Panc1 (cell line): Measurements from ENCODE around the gene MRTFA. TPM values are rescaled to one million over a fixed set of nuclear protein-coding genes. Genes with fewer than 3 reads are reported as not detected.

Experiments used
- ATAC-seq: fragments of 200-7000 bp; cut with Tn5 transposase; 2 replicates; pipeline ENCODE4 v1.9.1; 2020; ENCODE audit warnings: mild to moderate bottlenecking, moderate library complexity
- BruUV-seq: library from RNA; stranded (reverse); fragments of 400-500 nt; replicated peaks from 2 replicates; lab custom pipeline; 2021; lab: Mats Ljungman, UMichigan
- CTCF ChIA-PET: fragments of 300-600 bp; sonication (Branson Sonifier 250); formaldehyde crosslinking; loops from one replicate; lab custom pipeline; 2022; ENCODE audit warnings: antibody characterized with exemption; lab: Charles Lee
- POLR2A ChIA-PET: fragments of 300-600 bp; sonication (Branson Sonifier 250); formaldehyde crosslinking; loops from one replicate; lab custom pipeline; 2022; ENCODE audit warnings: antibody characterized with exemption; lab: Charles Lee
- DNase-seq: peaks from one replicate; pipeline ENCODE4 v3.0.0-alpha.2; 2010; ENCODE audit warnings: low read depth, low spot score
- H3K27ac ChIP-seq: 2 replicates; pipeline ENCODE4 v1.5.1; 2011; ENCODE audit warnings: mild to moderate bottlenecking, low read length, inconsistent platforms
- H3K27me3 ChIP-seq: fragments of 200-500 bp; sonication (Bioruptor generic); 2 replicates; pipeline ENCODE4 v1.6.0; 2014; ENCODE audit warnings: low read length, inconsistent platforms; ENCODE audit not compliant: control insufficient read depth, insufficient read depth
- H3K36me3 ChIP-seq: fragments of 200-500 bp; sonication (Bioruptor generic); 2 replicates; pipeline ENCODE4 v1.5.1; 2014; ENCODE audit warnings: inconsistent platforms, mild to moderate bottlenecking, low read length, moderate library complexity; ENCODE audit not compliant: control insufficient read depth, insufficient read depth
- H3K4me1 ChIP-seq: 2 replicates; pipeline ENCODE4 v1.5.1; 2011; ENCODE audit warnings: inconsistent platforms, mild to moderate bottlenecking, low read length, moderate library complexity; ENCODE audit not compliant: control insufficient read depth, insufficient read depth
- H3K4me3 ChIP-seq, 2 experiments: 2 replicates each; pipeline ENCODE4 v1.5.1; 2011 to 2012; ENCODE audit warnings: low read depth in 2 of 2, low read length in 2 of 2, mild to moderate bottlenecking in 2 of 2, inconsistent platforms in 1 of 2, moderate library complexity in 1 of 2
- H3K9me3 ChIP-seq: fragments of 200-500 bp; sonication (Bioruptor generic); 2 replicates; pipeline ENCODE4 v1.5.1; 2014; ENCODE audit warnings: low read depth, mild to moderate bottlenecking, inconsistent platforms, low read length, moderate library complexity; ENCODE audit not compliant: control insufficient read depth, insufficient read depth
- POLR2AphosphoS5 ChIP-seq: IDR thresholded peaks from 2 replicates; pipeline ENCODE4 v1.6.1; 2012; ENCODE audit warnings: mild to moderate bottlenecking, low read depth, low read length, moderate library complexity
- REST ChIP-seq, 2 experiments: IDR thresholded peaks; 2 replicates each; pipeline ENCODE4 v1.6.1; 2011 to 2012; ENCODE audit warnings: low read depth in 2 of 2, control low read depth in 1 of 2, low read length in 1 of 2, mild to moderate bottlenecking in 1 of 2, moderate library complexity in 1 of 2; ENCODE audit not compliant: insufficient read depth in 1 of 2
- SIN3A ChIP-seq: IDR thresholded peaks from 2 replicates; pipeline ENCODE4 v1.6.1; 2012; ENCODE audit warnings: low read depth, mild to moderate bottlenecking, low read length, moderate library complexity, borderline replicate concordance; ENCODE audit not compliant: insufficient read depth
- TCF7L2 ChIP-seq: IDR thresholded peaks from 2 replicates; pipeline ENCODE4 v1.6.1; 2011; ENCODE audit warnings: mild to moderate bottlenecking, low read depth, low read length, inconsistent platforms
- in situ Hi-C: cut with HindIII; loops from 2 replicates; pipeline ENCODE4 v1.10.0; 2016; ENCODE audit warnings: low sequenced_read_pairs, low pct_unique_long_range_greater_than_20kb
- intact Hi-C: fragments of 100-400 bp; cut with micrococcal nuclease; formaldehyde crosslinking; loops from one replicate; pipeline ENCODE4 v1.10.0; 2022; ENCODE audit not compliant: unreplicated experiment
- total RNA-seq: library from RNA; stranded (reverse); gene quantifications from one replicate; pipeline ENCODE4 v1.2.1, GENCODE V29; 2021; ENCODE audit not compliant: unreplicated experiment
- TF ChIP-seq, protein P1 (sequence below): fragments of 450-650 bp; IDR thresholded peaks from 2 replicates; pipeline ENCODE4 v1.5.1; 2017; ENCODE audit warnings: mild to moderate bottlenecking

Gene MRTFA
- total RNA-seq, 1 experiment from 2014 or later = 62.1 TPM

GRCh38 chr22:40680819-40681183, 44.3 kb upstream of the MRTFA start:
- in situ Hi-C loops = no loop called here
- BruUV-seq = no TSS peak
- Histone ChIP-seq H3K4me3 (no peak overlapping the region), H3K4me1 (peaks cover 21% of the 10 kb centered on the region), H3K9me3 (no peaks in the 10 kb centered on the region), H3K36me3 (no peaks in the 10 kb centered on the region), H3K27me3 (no peaks in the 10 kb centered on the region), H3K27ac (no peak overlapping the region)
- intact Hi-C loops = loop anchor here (5.0 kb wide), 1 partner anchor 76 kb away; no protein-coding TSS in a partner anchor
- ChIA-PET POLR2A (no interaction called here), CTCF (interaction anchor here (0.6 kb wide), 1 partner anchor 197 kb away, joined by 4 read pairs; no protein-coding TSS in a partner anchor)
- ATAC-seq (no peak), DNase-seq (no peak)
- no peak for TF ChIP-seq POLR2AphosphoS5

- Histone ChIP-seq H3K9me3 (no peaks in the 10 kb centered on the region), H3K4me3 (no peak overlapping the region), H3K27ac (peak overlapping the region; percentile 18; the same call in 1 of the 2 replicates), H3K36me3 (no peaks in the 10 kb centered on the region), H3K27me3 (no peaks in the 10 kb centered on the region), H3K4me1 (peaks cover 21% of the 10 kb centered on the region)
- DNase-seq (no peak), ATAC-seq (no peak)
- no TSS peak for BruUV-seq
- POLR2A ChIA-PET = no interaction called here
- in situ Hi-C loops (no loop called here), intact Hi-C loops (loop anchor here (5.0 kb wide), 1 partner anchor 77 kb away; no protein-coding TSS in a partner anchor)
- CTCF ChIA-PET = interaction anchor here (0.6 to 0.7 kb wide), 2 partner anchors 34 to 198 kb away, joined by 3 to 4 read pairs; no protein-coding TSS in a partner anchor
- TF ChIP-seq REST (IDR thresholded peaks at IDR 0.05; ENCODE audit: insufficient read depth in 1 of 2, low read depth in 2 of 2, low read length in 1 of 2) (no peak), SIN3A (no peak), TCF7L2 (no peak), POLR2AphosphoS5 (no peak)
- TF ChIP-seq, protein P1, sequence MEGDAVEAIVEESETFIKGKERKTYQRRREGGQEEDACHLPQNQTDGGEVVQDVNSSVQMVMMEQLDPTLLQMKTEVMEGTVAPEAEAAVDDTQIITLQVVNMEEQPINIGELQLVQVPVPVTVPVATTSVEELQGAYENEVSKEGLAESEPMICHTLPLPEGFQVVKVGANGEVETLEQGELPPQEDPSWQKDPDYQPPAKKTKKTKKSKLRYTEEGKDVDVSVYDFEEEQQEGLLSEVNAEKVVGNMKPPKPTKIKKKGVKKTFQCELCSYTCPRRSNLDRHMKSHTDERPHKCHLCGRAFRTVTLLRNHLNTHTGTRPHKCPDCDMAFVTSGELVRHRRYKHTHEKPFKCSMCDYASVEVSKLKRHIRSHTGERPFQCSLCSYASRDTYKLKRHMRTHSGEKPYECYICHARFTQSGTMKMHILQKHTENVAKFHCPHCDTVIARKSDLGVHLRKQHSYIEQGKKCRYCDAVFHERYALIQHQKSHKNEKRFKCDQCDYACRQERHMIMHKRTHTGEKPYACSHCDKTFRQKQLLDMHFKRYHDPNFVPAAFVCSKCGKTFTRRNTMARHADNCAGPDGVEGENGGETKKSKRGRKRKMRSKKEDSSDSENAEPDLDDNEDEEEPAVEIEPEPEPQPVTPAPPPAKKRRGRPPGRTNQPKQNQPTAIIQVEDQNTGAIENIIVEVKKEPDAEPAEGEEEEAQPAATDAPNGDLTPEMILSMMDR = no peak; the same call in 1 of the 2 replicates
Measured at GRCh38 chr22:40679964-40680818, 43.7 kb upstream of the MRTFA start.
